Measurements from ENCODE around the gene TPRA1. TPM values are rescaled to one million over a fixed set of nuclear protein-coding genes. Genes with fewer than 3 reads are reported as not detected.
A peak's percentile ranks its signal among the peaks of the same experiment; 100 is the strongest.

TPRA1 gene
- total RNA-seq, 1 donor = 30.4 TPM

GRCh38 chr3:127630811-127631714 lies 40.5 kb upstream of the TPRA1 start:
- H3K27me3 ChIP-seq (ENCODE audit: insufficient read depth, low read length) = peaks cover 74% of the 10 kb centered on the region
- H3K36me3 ChIP-seq (ENCODE audit: insufficient read depth, low read length) = no peaks in the 10 kb centered on the region
- no peak overlapping the region for H3K4me3 ChIP-seq (ENCODE audit: insufficient read depth, low read length)
- peak; percentile 55 for DNase-seq (ENCODE audit: insufficient read length, low spot score, missing footprints)
- no peak for TF ChIP-seq CTCF (IDR thresholded peaks at IDR 0.05; ENCODE audit: extremely low read depth, low read depth, low read length)
- H3K4me1 ChIP-seq (ENCODE audit: insufficient read depth, low read length) = peaks cover 2% of the 10 kb centered on the region
- H2AFZ ChIP-seq (ENCODE audit: low read length) = no peak overlapping the region
- H3K79me2 ChIP-seq (ENCODE audit: insufficient read depth, low read length) = no peaks in the 10 kb centered on the region
- no peak overlapping the region for H3K4me2 ChIP-seq (ENCODE audit: insufficient read depth, low read length)
- H3K27ac ChIP-seq (ENCODE audit: low read depth, low read length) = no peak overlapping the region
- H4K20me1 ChIP-seq (ENCODE audit: insufficient read depth, low read length) = no peaks in the 10 kb centered on the region
- no peaks in the 10 kb centered on the region for H3K9me3 ChIP-seq (ENCODE audit: low read depth, low read length)

- peak overlapping the region; percentile 61 for H3K4me3 ChIP-seq (ENCODE audit: insufficient read depth, low read length)
- peak; percentile 11 for DNase-seq (ENCODE audit: insufficient read length, low spot score, missing footprints)
- H3K27me3 ChIP-seq (ENCODE audit: insufficient read depth, low read length) = peaks cover 64% of the 10 kb centered on the region
- no peak overlapping the region for H3K27ac ChIP-seq (ENCODE audit: low read depth, low read length)
- H4K20me1 ChIP-seq (ENCODE audit: insufficient read depth, low read length) = no peaks in the 10 kb centered on the region
- peak overlapping the region; percentile 72 for H3K4me2 ChIP-seq (ENCODE audit: insufficient read depth, low read length)
- no peaks in the 10 kb centered on the region for H3K36me3 ChIP-seq (ENCODE audit: insufficient read depth, low read length)
- H3K79me2 ChIP-seq (ENCODE audit: insufficient read depth, low read length) = no peaks in the 10 kb centered on the region
- H3K9me3 ChIP-seq (ENCODE audit: low read depth, low read length) = no peaks in the 10 kb centered on the region
- peaks cover 2% of the 10 kb centered on the region for H3K4me1 ChIP-seq (ENCODE audit: insufficient read depth, low read length)
- H2AFZ ChIP-seq (ENCODE audit: low read length) = peak overlapping the region; percentile 22
- TF ChIP-seq CTCF (IDR thresholded peaks at IDR 0.05; ENCODE audit: extremely low read depth, low read depth, low read length) = no peak
Measured at GRCh38 chr3:127629467-127630403, 39.2 kb upstream of the TPRA1 start.

- Histone ChIP-seq H3K4me1 (ENCODE audit: insufficient read depth, low read length) (peaks cover 2% of the 10 kb centered on the region), H3K4me2 (ENCODE audit: insufficient read depth, low read length) (peak within 1 kb of the TSS; percentile 72), H3K27ac (ENCODE audit: low read depth, low read length) (no peak within 1 kb of the TSS), H3K27me3 (ENCODE audit: insufficient read depth, low read length) (peaks cover 64% of the 10 kb centered on the region), H4K20me1 (ENCODE audit: insufficient read depth, low read length) (no peaks in the 10 kb centered on the region), H3K9me3 (ENCODE audit: low read depth, low read length) (no peaks in the 10 kb centered on the region), H2AFZ (ENCODE audit: low read length) (peak within 1 kb of the TSS; percentile 22), H3K4me3 (ENCODE audit: insufficient read depth, low read length) (peak within 1 kb of the TSS; percentile 61), H3K79me2 (ENCODE audit: insufficient read depth, low read length) (no peaks in the 10 kb centered on the region), H3K36me3 (ENCODE audit: insufficient read depth, low read length) (no peaks in the 10 kb centered on the region)
- DNase-seq (ENCODE audit: insufficient read length, low spot score, missing footprints) = peak; percentile 97
- TF ChIP-seq CTCF (IDR thresholded peaks at IDR 0.05; ENCODE audit: extremely low read depth, low read depth, low read length) = no peak
Measured at GRCh38 chr3:127628788-127629466, 38.4 kb upstream of the TPRA1 start, which contains the start of gene PODXL2. Gene PODXL2 (plus strand): TSS chr3:127629185. CDS start chr3:127629220, 35 bp downstream.
